Osteoblast (primary cell): ENCODE measurements around the gene AK2. TPM values are rescaled to one million over a fixed set of nuclear protein-coding genes. Genes with fewer than 3 reads are reported as not detected.

Source experiments
- DNase-seq: peaks from one replicate; pipeline ENCODE4 v3.0.0; 2011; ENCODE audit warnings: low spot score, mixed read lengths; ENCODE audit not compliant: insufficient read length; ENCODE audit errors: missing footprints
- H2AFZ ChIP-seq: 2 replicates; pipeline ENCODE4 v1.6.0; 2011; ENCODE audit warnings: mild to moderate bottlenecking, low read length
- H3K27ac ChIP-seq: 2 replicates; pipeline ENCODE4 v1.5.1; 2011; ENCODE audit warnings: mild to moderate bottlenecking, low read depth, low read length, moderate library complexity
- H3K27me3 ChIP-seq: 2 replicates; pipeline ENCODE4 v1.6.0; 2012; ENCODE audit warnings: mild to moderate bottlenecking, control low read depth, inconsistent platforms, low read length, moderate library complexity; ENCODE audit not compliant: insufficient read depth
- H3K36me3 ChIP-seq: 2 replicates; pipeline ENCODE4 v1.5.1; 2011; ENCODE audit warnings: mild to moderate bottlenecking, low read length, control low read depth, moderate library complexity; ENCODE audit not compliant: insufficient read depth
- H3K4me1 ChIP-seq: 2 replicates; pipeline ENCODE4 v1.5.1; 2011; ENCODE audit warnings: mild to moderate bottlenecking, low read length, control low read depth, moderate library complexity; ENCODE audit not compliant: insufficient read depth
- H3K4me2 ChIP-seq: 2 replicates; pipeline ENCODE4 v1.6.0; 2011; ENCODE audit warnings: mild to moderate bottlenecking, low read length; ENCODE audit not compliant: insufficient read depth
- H3K4me3 ChIP-seq: fragments of 200-600 bp; sonication (generic); 3 replicates; pipeline ENCODE4 v1.5.1; 2012; ENCODE audit warnings: mild to moderate bottlenecking, low read length, inconsistent platforms; ENCODE audit not compliant: insufficient read depth
- H3K79me2 ChIP-seq: 2 replicates; pipeline ENCODE4 v1.6.0; 2012; ENCODE audit warnings: mild to moderate bottlenecking, low read length, control low read depth, inconsistent platforms; ENCODE audit not compliant: insufficient read depth
- H3K9me3 ChIP-seq: 2 replicates; pipeline ENCODE4 v1.5.1; 2011; ENCODE audit warnings: low read depth, low read length, control low read depth
- H4K20me1 ChIP-seq: 2 replicates; pipeline ENCODE4 v1.6.0; 2012; ENCODE audit warnings: mild to moderate bottlenecking, low read length, control low read depth; ENCODE audit not compliant: insufficient read depth
- CTCF ChIP-seq: IDR thresholded peaks from 2 replicates; pipeline ENCODE4 v1.5.1; 2011; ENCODE audit warnings: mild to moderate bottlenecking, low read depth, low read length, moderate library complexity; ENCODE audit errors: extremely low read depth
- total RNA-seq: library from RNA; depleted of rRNA; stranded (reverse); fragments of >200 nt; gene quantifications from 2 replicates; pipeline ENCODE4 v1.2.3, GENCODE V29; 2012

The AK2 gene
- total RNA-seq, 1 donor: 139 TPM

GRCh38 chr1:33041026-33041425 lies 4.3 kb upstream of the AK2 start:
- H3K4me3 ChIP-seq: no peak overlapping the region
- no peak overlapping the region for H2AFZ ChIP-seq
- H3K27me3 ChIP-seq: no peaks in the 10 kb centered on the region
- H3K79me2 ChIP-seq: peaks cover 7% of the 10 kb centered on the region
- peaks cover 8% of the 10 kb centered on the region for H3K4me1 ChIP-seq
- no peaks in the 10 kb centered on the region for H3K9me3 ChIP-seq
- TF ChIP-seq CTCF: no peak
- H3K36me3 ChIP-seq: no peaks in the 10 kb centered on the region
- no peak overlapping the region for H3K4me2 ChIP-seq
- DNase-seq: no peak
- H4K20me1 ChIP-seq: peaks cover 3% of the 10 kb centered on the region
- H3K27ac ChIP-seq: no peak overlapping the region

GRCh38 chr1:33039840-33040239 lies 3.2 kb upstream of the AK2 start:
- Histone ChIP-seq H3K4me3 (no peak overlapping the region), H3K79me2 (peaks cover 19% of the 10 kb centered on the region), H3K36me3 (no peaks in the 10 kb centered on the region), H3K4me1 (peaks cover 20% of the 10 kb centered on the region), H4K20me1 (peaks cover 9% of the 10 kb centered on the region), H3K27me3 (no peaks in the 10 kb centered on the region), H3K4me2 (no peak overlapping the region), H3K9me3 (no peaks in the 10 kb centered on the region), H3K27ac (no peak overlapping the region), H2AFZ (no peak overlapping the region)
- DNase-seq: no peak
- TF ChIP-seq CTCF: no peak

GRCh38 chr1:33036051-33036525 lies 595 bp downstream of the AK2 start:
- TF ChIP-seq CTCF: no peak
- Histone ChIP-seq H3K4me2 (peak overlapping the region; percentile 100), H3K4me1 (peaks cover 31% of the 10 kb centered on the region), H3K9me3 (no peaks in the 10 kb centered on the region), H3K36me3 (peaks cover under 1% of the 10 kb centered on the region), H2AFZ (peak overlapping the region; percentile 71), H3K79me2 (peaks cover 53% of the 10 kb centered on the region), H3K27me3 (no peaks in the 10 kb centered on the region), H3K27ac (peak overlapping the region; percentile 96), H3K4me3 (peak overlapping the region; percentile 88), H4K20me1 (peaks cover 24% of the 10 kb centered on the region)
- DNase-seq: no peak

- Histone ChIP-seq H3K79me2 (peaks cover 89% of the 10 kb centered on the region), H4K20me1 (peaks cover 40% of the 10 kb centered on the region), H3K4me3 (no peak overlapping the region)
Observed at GRCh38 chr1:33032126-33032869, 4.4 kb downstream of the AK2 start.

More at GRCh38 chr1:33032126-33032869, 4.4 kb downstream of the AK2 start:
- Histone ChIP-seq H3K4me1 (peaks cover 30% of the 10 kb centered on the region), H3K4me2 (peak overlapping the region; percentile 26), H3K9me3 (no peaks in the 10 kb centered on the region), H3K27ac (peak overlapping the region; percentile 21), H2AFZ (no peak overlapping the region), H3K27me3 (no peaks in the 10 kb centered on the region), H3K36me3 (peaks cover 12% of the 10 kb centered on the region)
- peak; percentile 69 for DNase-seq
- no peak for TF ChIP-seq CTCF
